ENCODE results near the gene RGS2. TPM values are rescaled to one million over a fixed set of nuclear protein-coding genes. Genes with fewer than 3 reads are reported as not detected.

Gene RGS2
- total and polyA plus RNA-seq, 2 of the 4 experiments (the other 2 are of a cell fraction), result 13.5 to 19.7 TPM

- ChIA-PET POLR2A (ENCODE audit: unreplicated experiment) (no interaction called here), CTCF (no interaction called here)
- Histone ChIP-seq H2BK15ac (ENCODE audit: low read depth, low read length) (peak overlapping the region; percentile 53; the same call in 1 of the 3 replicates), H2BK20ac (ENCODE audit: low read depth, low read length) (no peak overlapping the region), H3K4me2 (ENCODE audit: low read depth, low read length) (peak overlapping the region; percentile 61; the same call in 1 of the 2 replicates), H3K18ac (ENCODE audit: low read depth, low read length) (peak overlapping the region; percentile 58; the same call in 1 of the 2 replicates), H3K9me1 (ENCODE audit: insufficient read depth, low read length) (no peaks in the 10 kb centered on the region), H2BK120ac (ENCODE audit: low read depth, low read length) (peak overlapping the region; percentile 88; the same call in 1 of the 2 replicates), H3K56ac (ENCODE audit: extremely low read depth, insufficient read depth, low read length) (no peak overlapping the region), H3K14ac (replicated peaks; ENCODE audit: low read depth, low read length) (no peak overlapping the region), H2AK5ac (ENCODE audit: low read depth, low read length) (no peak overlapping the region), H3K4me3 (ENCODE audit: insufficient read depth, low read depth, low read length) (no peak overlapping the region), H3K9ac (ENCODE audit: low read depth, low read length) (no peak overlapping the region), H3K79me1 (ENCODE audit: low read depth in 1 of 2, low read length in 2 of 2) (no peaks in the 10 kb centered on the region), H4K5ac (ENCODE audit: low read depth, low read length) (no peak overlapping the region), H2AK9ac (replicated peaks; ENCODE audit: low read depth, low read length, poor library complexity) (no peak overlapping the region), H2BK5ac (ENCODE audit: low read depth, low read length, poor library complexity, severe bottlenecking) (peak overlapping the region; percentile 85), H4K91ac (ENCODE audit: insufficient read depth, low read depth, low read length) (no peak overlapping the region), H3K9me3 (ENCODE audit: control insufficient read depth, insufficient read depth, low read length) (no peaks in the 10 kb centered on the region), H3K27me3 (ENCODE audit: control insufficient read depth, insufficient read depth, low read length) (no peaks in the 10 kb centered on the region), H3K36me3 (ENCODE audit: control insufficient read depth, insufficient read depth, low read length) (no peaks in the 10 kb centered on the region), H2AFZ (replicated peaks; ENCODE audit: low read length, poor library complexity) (peak overlapping the region; percentile 46), H4K8ac (ENCODE audit: low read depth in 2 of 2, low read length in 2 of 2) (peak overlapping the region in 1 of 2 experiments; percentile 73; a peak in 3 of 4 replicates), H3K27ac (ENCODE audit: insufficient read depth, low read length) (no peak overlapping the region), H3K23ac (ENCODE audit: low read depth, low read length) (no peak overlapping the region), H3K4me1 (ENCODE audit: control insufficient read depth, insufficient read depth, low read length) (no peaks in the 10 kb centered on the region), H3K4ac (ENCODE audit: low read depth, low read length) (no peak overlapping the region), H4K20me1 (ENCODE audit: insufficient read depth, low read length) (no peaks in the 10 kb centered on the region)
- intact Hi-C loops (cut with micrococcal nuclease), result no loop called here
- peak; percentile 85 for DNase-seq
- in situ Hi-C loops (cut with MboI; ENCODE audit: low sequenced_read_pairs), result no loop called here
- ATAC-seq (ENCODE audit: low read depth), result peak; percentile 99
- no CpG with 5 or more reads among the region's 9 CpGs for WGBS, 2 experiments (ENCODE audit: extremely low coverage in 2 of 2, insufficient read length in 1 of 2)
- BruUV-seq (replicated peaks), result no TSS peak
- dilution Hi-C loops (cut with HindIII; ENCODE audit: low sequenced_read_pairs, unreplicated experiment), result no loop called here
- TF ChIP-seq NFE2L2 (IDR thresholded peaks at IDR 0.05; ENCODE audit: low read depth, low read length) (peak; percentile 65), RFX5 (IDR thresholded peaks at IDR 0.05; ENCODE audit: low read depth, low read length) (no peak), MAFK (IDR thresholded peaks at IDR 0.05; ENCODE audit: low read depth, low read length) (no peak), MAZ (IDR thresholded peaks at IDR 0.05; ENCODE audit: borderline replicate concordance, low read depth, low read length) (no peak), POLR2A (IDR thresholded peaks at IDR 0.05; ENCODE audit: low read depth, low read length) (no peak), CEBPB (IDR thresholded peaks at IDR 0.05; ENCODE audit: low read depth, low read length) (peak; percentile 17; the same call in 1 of the 2 replicates), CTCF (conservative IDR thresholded peaks at IDR 0.05; ENCODE audit: low read depth, low read length) (no peak), FOS (IDR thresholded peaks at IDR 0.05; ENCODE audit: low read depth, low read length) (peak; percentile 44; the same call in 1 of the 2 replicates), CHD1 (IDR thresholded peaks at IDR 0.05; ENCODE audit: low read depth, low read length) (no peak), MXI1 (IDR thresholded peaks at IDR 0.05; ENCODE audit: borderline replicate concordance, low read depth, low read length) (no peak), RCOR1 (IDR thresholded peaks at IDR 0.05; ENCODE audit: insufficient replicate concordance, low read length) (no peak), RAD21 (IDR thresholded peaks at IDR 0.05; ENCODE audit: low read length) (no peak), BHLHE40 (IDR thresholded peaks at IDR 0.05; ENCODE audit: low read depth, low read length) (no peak)
- TF ChIP-seq, protein P1, sequence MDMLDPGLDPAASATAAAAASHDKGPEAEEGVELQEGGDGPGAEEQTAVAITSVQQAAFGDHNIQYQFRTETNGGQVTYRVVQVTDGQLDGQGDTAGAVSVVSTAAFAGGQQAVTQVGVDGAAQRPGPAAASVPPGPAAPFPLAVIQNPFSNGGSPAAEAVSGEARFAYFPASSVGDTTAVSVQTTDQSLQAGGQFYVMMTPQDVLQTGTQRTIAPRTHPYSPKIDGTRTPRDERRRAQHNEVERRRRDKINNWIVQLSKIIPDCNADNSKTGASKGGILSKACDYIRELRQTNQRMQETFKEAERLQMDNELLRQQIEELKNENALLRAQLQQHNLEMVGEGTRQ (IDR thresholded peaks at IDR 0.05; ENCODE audit: low read depth, low read length), result no peak
- TF ChIP-seq, protein P2, sequence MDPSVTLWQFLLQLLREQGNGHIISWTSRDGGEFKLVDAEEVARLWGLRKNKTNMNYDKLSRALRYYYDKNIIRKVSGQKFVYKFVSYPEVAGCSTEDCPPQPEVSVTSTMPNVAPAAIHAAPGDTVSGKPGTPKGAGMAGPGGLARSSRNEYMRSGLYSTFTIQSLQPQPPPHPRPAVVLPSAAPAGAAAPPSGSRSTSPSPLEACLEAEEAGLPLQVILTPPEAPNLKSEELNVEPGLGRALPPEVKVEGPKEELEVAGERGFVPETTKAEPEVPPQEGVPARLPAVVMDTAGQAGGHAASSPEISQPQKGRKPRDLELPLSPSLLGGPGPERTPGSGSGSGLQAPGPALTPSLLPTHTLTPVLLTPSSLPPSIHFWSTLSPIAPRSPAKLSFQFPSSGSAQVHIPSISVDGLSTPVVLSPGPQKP (IDR thresholded peaks at IDR 0.05; ENCODE audit: borderline replicate concordance, low read depth, low read length), result no peak
Measured at GRCh38 chr1:192787914-192788585, 20.8 kb upstream of the RGS2 start.
